ENCODE data around the gene OR2Z1.

OR2Z1 gene

GRCh38 chr19:8721334-8721733 lies at the start of gene OR2Z1:
Gene OR2Z1 (plus strand): TSS chr19:8721634. CDS start chr19:8731029, 9,395 bp downstream.
- no peak for DNase-seq (ENCODE audit: low read depth)
- TF ChIP-seq CTCF (IDR thresholded peaks at IDR 0.05; ENCODE audit: low read depth, low read length, missing control alignments) = no peak
- H3K4me3 ChIP-seq (ENCODE audit: low read depth, low read length) = no peak within 1 kb of the TSS

- TF ChIP-seq CTCF (IDR thresholded peaks at IDR 0.05; ENCODE audit: low read depth, low read length, missing control alignments) = no peak
- H3K4me3 ChIP-seq (ENCODE audit: low read depth, low read length) = no peak overlapping the region
- DNase-seq (ENCODE audit: low read depth) = no peak
Observed at GRCh38 chr19:8673276-8673891, 48.0 kb upstream of the OR2Z1 start.

GRCh38 chr19:8675066-8675465 lies 46.4 kb upstream of the OR2Z1 start:
- no peak for DNase-seq (ENCODE audit: low read depth)
- no peak overlapping the region for H3K4me3 ChIP-seq (ENCODE audit: low read depth, low read length)
- no peak for TF ChIP-seq CTCF (IDR thresholded peaks at IDR 0.05; ENCODE audit: low read depth, low read length, missing control alignments)

- no peak overlapping the region for H3K4me3 ChIP-seq (ENCODE audit: low read depth, low read length)
- no peak for DNase-seq (ENCODE audit: low read depth)
- no peak for TF ChIP-seq CTCF (IDR thresholded peaks at IDR 0.05; ENCODE audit: low read depth, low read length, missing control alignments)
Observed at GRCh38 chr19:8678244-8678807, 43.1 kb upstream of the OR2Z1 start.

- no peak for DNase-seq (ENCODE audit: low read depth)
- H3K4me3 ChIP-seq (ENCODE audit: low read depth, low read length) = no peak overlapping the region
- no peak for TF ChIP-seq CTCF (IDR thresholded peaks at IDR 0.05; ENCODE audit: low read depth, low read length, missing control alignments)
Observed at GRCh38 chr19:8680676-8681344, 40.6 kb upstream of the OR2Z1 start.

- no peak for TF ChIP-seq CTCF (IDR thresholded peaks at IDR 0.05; ENCODE audit: low read depth, low read length, missing control alignments)
- no peak overlapping the region for H3K4me3 ChIP-seq (ENCODE audit: low read depth, low read length)
- DNase-seq (ENCODE audit: low read depth) = no peak
Observed at GRCh38 chr19:8681345-8682029, 39.9 kb upstream of the OR2Z1 start.
